Measurements from ENCODE around the gene ECM1.

DNA sequence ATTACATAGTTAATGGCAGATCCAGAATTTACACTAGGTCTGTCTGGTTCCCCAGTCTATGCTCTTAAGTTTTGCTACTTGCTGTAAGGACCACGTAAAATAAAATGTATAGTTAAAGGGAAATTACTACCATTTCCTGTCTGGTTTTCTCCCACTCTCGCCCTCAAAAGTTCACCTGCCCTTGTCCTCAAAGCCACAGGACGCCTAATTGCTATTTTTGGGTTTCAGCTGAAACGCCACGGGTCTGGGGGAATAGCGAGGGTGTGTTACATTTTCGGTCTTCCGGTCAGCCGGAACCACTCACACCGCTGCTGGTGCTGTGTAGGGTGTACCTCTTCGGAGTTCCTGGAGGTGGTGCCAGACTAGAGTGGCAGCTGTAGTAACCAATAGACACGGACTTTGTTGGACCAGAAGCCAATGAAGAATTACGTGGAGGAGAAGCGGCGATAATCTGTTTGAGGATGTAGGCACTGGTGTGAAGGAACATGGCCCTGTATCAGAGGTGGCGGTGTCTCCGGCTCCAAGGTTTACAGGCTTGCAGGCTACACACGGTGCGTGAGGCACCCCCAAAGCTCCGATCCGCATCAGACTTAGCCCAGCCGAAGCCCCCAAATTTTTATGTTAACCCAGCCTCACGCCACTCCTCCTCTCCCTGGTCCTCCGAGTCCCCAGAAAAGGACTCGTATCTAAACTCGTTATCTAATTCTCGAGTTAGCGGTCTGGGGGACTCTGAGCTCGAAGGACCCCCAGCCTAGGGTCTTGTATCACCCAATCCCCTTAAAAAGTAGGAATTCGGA is 20.7 kb upstream of the ECM1 start, which contains the start of gene TARS2:
- TF ChIP-seq FOXM1 (IDR thresholded peaks at IDR 0.05; ENCODE audit: borderline replicate concordance), result no peak
- no peak for TF ChIP-seq FOXA1 (IDR thresholded peaks at IDR 0.05)
- TF ChIP-seq BHLHE40 (IDR thresholded peaks at IDR 0.05; ENCODE audit: borderline replicate concordance), result no peak
- TF ChIP-seq, protein P1, sequence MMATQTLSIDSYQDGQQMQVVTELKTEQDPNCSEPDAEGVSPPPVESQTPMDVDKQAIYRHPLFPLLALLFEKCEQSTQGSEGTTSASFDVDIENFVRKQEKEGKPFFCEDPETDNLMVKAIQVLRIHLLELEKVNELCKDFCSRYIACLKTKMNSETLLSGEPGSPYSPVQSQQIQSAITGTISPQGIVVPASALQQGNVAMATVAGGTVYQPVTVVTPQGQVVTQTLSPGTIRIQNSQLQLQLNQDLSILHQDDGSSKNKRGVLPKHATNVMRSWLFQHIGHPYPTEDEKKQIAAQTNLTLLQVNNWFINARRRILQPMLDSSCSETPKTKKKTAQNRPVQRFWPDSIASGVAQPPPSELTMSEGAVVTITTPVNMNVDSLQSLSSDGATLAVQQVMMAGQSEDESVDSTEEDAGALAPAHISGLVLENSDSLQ (IDR thresholded peaks at IDR 0.05), result peak; percentile 100
- peak; percentile 98 for TF ChIP-seq CTBP1 (IDR thresholded peaks at IDR 0.05; ENCODE audit: borderline replicate concordance)
- no peak for TF ChIP-seq HDGF (IDR thresholded peaks at IDR 0.05; ENCODE audit: borderline replicate concordance)
- TF ChIP-seq SUZ12 (IDR thresholded peaks at IDR 0.05), result no peak
- TF ChIP-seq LEF1 (IDR thresholded peaks at IDR 0.05; ENCODE audit: borderline replicate concordance), result no peak
